ENCODE measurements around the gene PLCB1.

PLCB1 gene

GRCh38 chr20:8735674-8736073, 603.6 kb downstream of the PLCB1 start:
- in situ Hi-C loops (cut with HindIII; ENCODE audit: low pct_unique_long_range_greater_than_20kb, low sequenced_read_pairs): no loop called here
- TF ChIP-seq JUND (IDR thresholded peaks at IDR 0.05; ENCODE audit: low read depth): no peak
- DNase-seq (ENCODE audit: low read depth in 1 of 2, low spot score in 1 of 2): no peak

- DNase-seq (ENCODE audit: low read depth in 1 of 2, low spot score in 1 of 2): no peak
- in situ Hi-C loops (cut with HindIII; ENCODE audit: low pct_unique_long_range_greater_than_20kb, low sequenced_read_pairs): no loop called here
- TF ChIP-seq JUND (IDR thresholded peaks at IDR 0.05; ENCODE audit: low read depth): no peak
These were observed 608.2 kb downstream of the PLCB1 start for GRCh38 chr20:8740265-8740664.

GRCh38 chr20:8744228-8744844, 612.3 kb downstream of the PLCB1 start:
- no peak for DNase-seq (ENCODE audit: low read depth in 1 of 2, low spot score in 1 of 2)

GRCh38 chr20:8749101-8749500, 617.0 kb downstream of the PLCB1 start:
- DNase-seq (ENCODE audit: low read depth in 1 of 2, low spot score in 1 of 2): no peak
- in situ Hi-C loops (cut with HindIII; ENCODE audit: low pct_unique_long_range_greater_than_20kb, low sequenced_read_pairs): no loop called here
- TF ChIP-seq JUND (IDR thresholded peaks at IDR 0.05; ENCODE audit: low read depth): no peak

More at GRCh38 chr20:8744228-8744844, 612.3 kb downstream of the PLCB1 start:
- no peak for TF ChIP-seq JUND (IDR thresholded peaks at IDR 0.05; ENCODE audit: low read depth)
- in situ Hi-C loops (cut with HindIII; ENCODE audit: low pct_unique_long_range_greater_than_20kb, low sequenced_read_pairs): no loop called here

GRCh38 chr20:8749986-8750385, 617.9 kb downstream of the PLCB1 start:
- in situ Hi-C loops (cut with HindIII; ENCODE audit: low pct_unique_long_range_greater_than_20kb, low sequenced_read_pairs): no loop called here
- no peak for TF ChIP-seq JUND (IDR thresholded peaks at IDR 0.05; ENCODE audit: low read depth)
- no peak for DNase-seq (ENCODE audit: low read depth in 1 of 2, low spot score in 1 of 2)

GRCh38 chr20:8755340-8756118, 623.5 kb downstream of the PLCB1 start:
- TF ChIP-seq JUND (IDR thresholded peaks at IDR 0.05; ENCODE audit: low read depth): no peak
- no peak for DNase-seq (ENCODE audit: low read depth in 1 of 2, low spot score in 1 of 2)
- in situ Hi-C loops (cut with HindIII; ENCODE audit: low pct_unique_long_range_greater_than_20kb, low sequenced_read_pairs): no loop called here

GRCh38 chr20:8756410-8756809, 624.3 kb downstream of the PLCB1 start:
- in situ Hi-C loops (cut with HindIII; ENCODE audit: low pct_unique_long_range_greater_than_20kb, low sequenced_read_pairs): no loop called here
- TF ChIP-seq JUND (IDR thresholded peaks at IDR 0.05; ENCODE audit: low read depth): no peak
- no peak for DNase-seq (ENCODE audit: low read depth in 1 of 2, low spot score in 1 of 2)

- TF ChIP-seq JUND (IDR thresholded peaks at IDR 0.05; ENCODE audit: low read depth): no peak
- in situ Hi-C loops (cut with HindIII; ENCODE audit: low pct_unique_long_range_greater_than_20kb, low sequenced_read_pairs): no loop called here
- no peak for DNase-seq (ENCODE audit: low read depth in 1 of 2, low spot score in 1 of 2)
These were observed 625.1 kb downstream of the PLCB1 start for GRCh38 chr20:8757146-8757545.

GRCh38 chr20:8764344-8764962, 632.4 kb downstream of the PLCB1 start:
- DNase-seq (ENCODE audit: low read depth in 1 of 2, low spot score in 1 of 2): no peak
- in situ Hi-C loops (cut with HindIII; ENCODE audit: low pct_unique_long_range_greater_than_20kb, low sequenced_read_pairs): no loop called here
- TF ChIP-seq JUND (IDR thresholded peaks at IDR 0.05; ENCODE audit: low read depth): no peak

- in situ Hi-C loops (cut with HindIII; ENCODE audit: low pct_unique_long_range_greater_than_20kb, low sequenced_read_pairs): no loop called here
- no peak for DNase-seq (ENCODE audit: low read depth in 1 of 2, low spot score in 1 of 2)
- no peak for TF ChIP-seq JUND (IDR thresholded peaks at IDR 0.05; ENCODE audit: low read depth)
These were observed 634.9 kb downstream of the PLCB1 start for GRCh38 chr20:8766868-8767390.

- in situ Hi-C loops (cut with HindIII; ENCODE audit: low pct_unique_long_range_greater_than_20kb, low sequenced_read_pairs): no loop called here
- TF ChIP-seq JUND (IDR thresholded peaks at IDR 0.05; ENCODE audit: low read depth): no peak
- no peak for DNase-seq (ENCODE audit: low read depth in 1 of 2, low spot score in 1 of 2)
These were observed 642.3 kb downstream of the PLCB1 start for GRCh38 chr20:8774412-8774811.

GRCh38 chr20:8777911-8778310, 645.8 kb downstream of the PLCB1 start:
- DNase-seq (ENCODE audit: low read depth in 1 of 2, low spot score in 1 of 2): no peak
- in situ Hi-C loops (cut with HindIII; ENCODE audit: low pct_unique_long_range_greater_than_20kb, low sequenced_read_pairs): no loop called here
- TF ChIP-seq JUND (IDR thresholded peaks at IDR 0.05; ENCODE audit: low read depth): no peak

GRCh38 chr20:8778387-8778786, 646.3 kb downstream of the PLCB1 start:
- peak in 1 of 2 experiments; percentile 18 for DNase-seq (ENCODE audit: low read depth in 1 of 2, low spot score in 1 of 2)
- in situ Hi-C loops (cut with HindIII; ENCODE audit: low pct_unique_long_range_greater_than_20kb, low sequenced_read_pairs): no loop called here
- no peak for TF ChIP-seq JUND (IDR thresholded peaks at IDR 0.05; ENCODE audit: low read depth)

Measured in T47D (cell line).